ENCODE measurements around the gene NECAB3. TPM values are rescaled to one million over a fixed set of nuclear protein-coding genes. Genes with fewer than 3 reads are reported as not detected.

The NECAB3 gene
- total RNA-seq, 1 experiment from 2014 or later = 43.5 TPM

DNA sequence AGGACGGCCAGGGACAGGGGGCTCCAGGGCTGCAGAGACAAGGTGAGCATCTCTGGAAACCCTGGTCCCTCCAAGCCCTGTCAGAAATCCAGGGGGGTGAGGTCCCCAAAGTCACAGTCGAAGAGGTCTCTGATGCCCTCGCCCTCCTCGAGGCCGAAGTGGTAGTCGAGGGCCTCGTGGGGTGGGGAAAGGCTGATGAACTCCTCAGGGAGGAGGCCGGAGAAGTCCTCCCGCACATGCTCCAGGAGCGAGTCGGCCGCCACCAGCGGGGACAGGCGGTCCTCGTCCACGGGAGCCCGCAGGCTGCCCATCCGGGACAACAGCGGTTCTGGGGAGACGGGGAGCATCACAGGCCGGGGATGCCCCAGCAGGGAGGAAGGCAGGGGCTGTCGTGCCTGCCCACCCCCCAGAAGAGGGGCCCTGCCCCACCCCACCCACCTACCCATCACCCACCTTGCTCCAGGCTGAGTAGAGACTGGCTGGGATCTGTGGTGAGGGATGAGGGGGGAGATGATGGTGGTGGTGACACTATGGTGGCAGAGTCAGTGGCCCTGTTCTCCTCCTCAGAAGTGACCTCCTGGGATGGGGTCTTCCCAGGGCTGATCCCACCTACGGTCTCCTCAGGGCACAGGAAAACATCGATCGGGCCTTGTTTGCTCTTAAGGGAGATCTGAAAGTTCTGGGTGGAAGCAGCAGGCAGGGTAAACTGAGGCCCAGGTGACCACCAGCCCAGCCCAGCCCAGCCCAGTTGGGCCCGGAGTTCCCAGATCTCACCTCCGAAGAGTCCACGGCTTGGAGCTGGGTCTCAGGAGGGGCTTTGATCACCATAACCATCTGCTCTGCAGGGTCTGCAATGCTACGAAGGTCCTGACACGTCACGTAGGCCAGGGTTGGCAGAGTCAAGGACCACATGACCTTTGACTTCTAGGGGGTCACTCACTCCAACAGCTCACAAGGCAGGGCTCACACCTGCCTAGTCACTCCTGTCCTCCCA is 2.7 kb upstream of the NECAB3 start:
- CTCF ChIA-PET = no interaction called here
- peaks cover 5% of the 10 kb centered on the region for H3F3A ChIP-seq (ENCODE audit: low read length, unreplicated experiment)
- no peak overlapping the region for H3K9ac ChIP-seq (ENCODE audit: low read length)
- H4K20me1 ChIP-seq (ENCODE audit: low read length) = peaks cover 6% of the 10 kb centered on the region; the same call in 1 of the 2 replicates
- no peaks in the 10 kb centered on the region for H3K9me2 ChIP-seq (replicated peaks; ENCODE audit: low read length)
- no peak for DNase-seq
- peaks cover 31% of the 10 kb centered on the region for H3K79me2 ChIP-seq (ENCODE audit: low read length)
- intact Hi-C loops (cut with micrococcal nuclease) = no loop called here
- no peak for TF ChIP-seq EZH2 (IDR thresholded peaks at IDR 0.05; ENCODE audit: low read length, unreplicated experiment)
- TF ChIP-seq, protein P1, sequence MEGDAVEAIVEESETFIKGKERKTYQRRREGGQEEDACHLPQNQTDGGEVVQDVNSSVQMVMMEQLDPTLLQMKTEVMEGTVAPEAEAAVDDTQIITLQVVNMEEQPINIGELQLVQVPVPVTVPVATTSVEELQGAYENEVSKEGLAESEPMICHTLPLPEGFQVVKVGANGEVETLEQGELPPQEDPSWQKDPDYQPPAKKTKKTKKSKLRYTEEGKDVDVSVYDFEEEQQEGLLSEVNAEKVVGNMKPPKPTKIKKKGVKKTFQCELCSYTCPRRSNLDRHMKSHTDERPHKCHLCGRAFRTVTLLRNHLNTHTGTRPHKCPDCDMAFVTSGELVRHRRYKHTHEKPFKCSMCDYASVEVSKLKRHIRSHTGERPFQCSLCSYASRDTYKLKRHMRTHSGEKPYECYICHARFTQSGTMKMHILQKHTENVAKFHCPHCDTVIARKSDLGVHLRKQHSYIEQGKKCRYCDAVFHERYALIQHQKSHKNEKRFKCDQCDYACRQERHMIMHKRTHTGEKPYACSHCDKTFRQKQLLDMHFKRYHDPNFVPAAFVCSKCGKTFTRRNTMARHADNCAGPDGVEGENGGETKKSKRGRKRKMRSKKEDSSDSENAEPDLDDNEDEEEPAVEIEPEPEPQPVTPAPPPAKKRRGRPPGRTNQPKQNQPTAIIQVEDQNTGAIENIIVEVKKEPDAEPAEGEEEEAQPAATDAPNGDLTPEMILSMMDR (conservative IDR thresholded peaks at IDR 0.05; ENCODE audit: low read depth, low read length) = no peak
- no peak for TF ChIP-seq EZH2phosphoT487 (IDR thresholded peaks at IDR 0.05; ENCODE audit: borderline replicate concordance, low read length)
- H3K4me1 ChIP-seq (ENCODE audit: insufficient read depth, low read length) = peaks cover 21% of the 10 kb centered on the region
- peaks cover 4% of the 10 kb centered on the region for H3K36me3 ChIP-seq (ENCODE audit: low read depth, low read length)
- no peaks in the 10 kb centered on the region for H3K9me3 ChIP-seq (ENCODE audit: low read length)
- H2AFZ ChIP-seq (ENCODE audit: low read length) = no peak overlapping the region
- no peak overlapping the region for H3K4me3 ChIP-seq (ENCODE audit: low read length)
- no peaks in the 10 kb centered on the region for H3K27me3 ChIP-seq (ENCODE audit: low read length)
- no peak overlapping the region for H3K4me2 ChIP-seq (ENCODE audit: low read length)
- BruUV-seq (replicated peaks) = no TSS peak
- no peak for ATAC-seq
- no peak overlapping the region for H3K27ac ChIP-seq (ENCODE audit: low read length)
- POLR2A ChIA-PET (ENCODE audit: unreplicated experiment) = no interaction called here

DNA sequence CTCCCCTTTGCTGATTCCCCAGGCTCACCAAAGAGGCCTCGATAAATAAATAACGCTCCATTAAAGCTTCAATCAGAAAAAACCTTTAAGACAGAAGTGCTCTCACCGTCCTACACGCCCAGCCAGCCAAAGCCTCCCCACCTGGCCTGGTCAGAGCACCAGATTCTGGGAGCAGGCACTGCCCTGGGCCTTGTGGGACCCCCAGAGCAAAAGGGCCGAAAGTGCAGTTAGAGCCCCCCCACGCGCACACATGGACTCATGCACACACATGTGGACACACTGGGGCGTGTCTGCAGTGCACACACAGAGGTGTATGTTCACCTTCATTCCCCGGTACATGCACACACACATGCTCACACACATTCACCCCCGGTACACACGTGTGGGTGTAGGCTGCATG is 1.9 kb upstream of the NECAB3 start:
- Histone ChIP-seq H3K27ac (ENCODE audit: low read length) (no peak overlapping the region), H3K27me3 (ENCODE audit: low read length) (no peaks in the 10 kb centered on the region), H3K79me2 (ENCODE audit: low read length) (peaks cover 29% of the 10 kb centered on the region), H3K9me3 (ENCODE audit: low read length) (no peaks in the 10 kb centered on the region), H3K36me3 (ENCODE audit: low read depth, low read length) (peaks cover 9% of the 10 kb centered on the region), H3K4me3 (ENCODE audit: low read length) (no peak overlapping the region), H3K4me2 (ENCODE audit: low read length) (no peak overlapping the region), H3K9ac (ENCODE audit: low read length) (no peak overlapping the region), H3K9me2 (replicated peaks; ENCODE audit: low read length) (no peaks in the 10 kb centered on the region), H2AFZ (ENCODE audit: low read length) (no peak overlapping the region), H3K4me1 (ENCODE audit: insufficient read depth, low read length) (peaks cover 21% of the 10 kb centered on the region), H3F3A (ENCODE audit: low read length, unreplicated experiment) (peaks cover 5% of the 10 kb centered on the region), H4K20me1 (ENCODE audit: low read length) (peaks cover 3% of the 10 kb centered on the region; the same call in 1 of the 2 replicates)
- ChIA-PET CTCF (no interaction called here), POLR2A (ENCODE audit: unreplicated experiment) (no interaction called here)
- ATAC-seq = no peak
- no TSS peak for BruUV-seq (replicated peaks)
- TF ChIP-seq EZH2phosphoT487 (IDR thresholded peaks at IDR 0.05; ENCODE audit: borderline replicate concordance, low read length) (no peak), EZH2 (IDR thresholded peaks at IDR 0.05; ENCODE audit: low read length, unreplicated experiment) (no peak)
- TF ChIP-seq, protein P1 (conservative IDR thresholded peaks at IDR 0.05; ENCODE audit: low read depth, low read length) = no peak
- intact Hi-C loops (cut with micrococcal nuclease) = no loop called here
- no peak for DNase-seq
